Chondrocyte (in vitro differentiated cells): Measurements from ENCODE around the gene IRS2. TPM values are rescaled to one million over a fixed set of nuclear protein-coding genes. Genes with fewer than 3 reads are reported as not detected.

Experiments
- DNase-seq: peaks from one replicate; pipeline ENCODE4 v3.0.0; 2021; ENCODE audit warnings: mixed read lengths, low spot score
- H3K27ac Mint-ChIP-seq: one replicate; pipeline ENCODE4 v1.8.0; 2021; ENCODE audit warnings: mild to moderate bottlenecking, moderate library complexity, mixed read lengths; ENCODE audit not compliant: unreplicated experiment
- H3K27me3 Mint-ChIP-seq: 2 replicates; pipeline ENCODE4 v1.8.0; 2021; ENCODE audit warnings: low read depth, mixed read lengths
- H3K36me3 Mint-ChIP-seq: 2 replicates; pipeline ENCODE4 v1.8.0; 2021; ENCODE audit warnings: low read depth, mixed read lengths
- H3K4me1 Mint-ChIP-seq: 2 replicates; pipeline ENCODE4 v1.8.0; 2021; ENCODE audit warnings: low read depth, mild to moderate bottlenecking, mixed read lengths
- H3K4me3 Mint-ChIP-seq: one replicate; pipeline ENCODE4 v1.8.0; 2021; ENCODE audit warnings: mild to moderate bottlenecking, moderate library complexity, mixed read lengths; ENCODE audit not compliant: unreplicated experiment
- H3K9me3 Mint-ChIP-seq: 2 replicates; pipeline ENCODE4 v1.8.0; 2021; ENCODE audit warnings: low read depth, mixed read lengths
- total RNA-seq: library from RNA; stranded (reverse); gene quantifications from 3 replicates; pipeline ENCODE4 v1.2.1, GENCODE V29; 2021
- TF ChIP-seq, protein P1 (sequence below): fragments of 200-600 bp; sonication (generic); IDR thresholded peaks from 2 replicates; pipeline ENCODE4 v1.5.0; 2021; ENCODE audit warnings: antibody characterized with exemption, mild to moderate bottlenecking, moderate library complexity

The IRS2 gene
- total RNA-seq, 1 donor from 2014 or later = 42.9 TPM

DNA sequence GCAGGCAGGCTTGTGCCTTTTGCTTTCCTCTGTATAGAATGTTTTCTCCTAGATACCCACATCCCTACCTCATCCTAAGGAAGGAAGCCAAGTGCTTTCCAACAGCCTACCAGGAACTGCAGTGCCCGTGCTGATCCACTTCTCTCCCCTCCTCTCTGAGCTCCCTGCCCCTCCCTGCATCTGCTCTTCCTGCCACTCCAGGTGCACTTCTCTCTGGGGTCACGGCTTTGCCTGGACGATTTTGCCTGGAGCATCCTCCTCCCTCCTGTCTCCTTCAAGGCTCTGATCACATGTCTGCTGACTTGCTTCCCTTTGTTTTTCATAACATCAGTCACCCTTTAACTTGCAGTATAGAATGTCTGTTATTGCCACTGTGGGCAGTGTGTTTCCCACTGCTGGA, 34.7 kb upstream of the IRS2 start:
- H3K27ac Mint-ChIP-seq = no peak overlapping the region
- no peaks in the 10 kb centered on the region for H3K27me3 Mint-ChIP-seq
- H3K36me3 Mint-ChIP-seq = peaks cover 3% of the 10 kb centered on the region
- no peak for DNase-seq
- H3K4me1 Mint-ChIP-seq = peaks cover 15% of the 10 kb centered on the region
- TF ChIP-seq, protein P1, sequence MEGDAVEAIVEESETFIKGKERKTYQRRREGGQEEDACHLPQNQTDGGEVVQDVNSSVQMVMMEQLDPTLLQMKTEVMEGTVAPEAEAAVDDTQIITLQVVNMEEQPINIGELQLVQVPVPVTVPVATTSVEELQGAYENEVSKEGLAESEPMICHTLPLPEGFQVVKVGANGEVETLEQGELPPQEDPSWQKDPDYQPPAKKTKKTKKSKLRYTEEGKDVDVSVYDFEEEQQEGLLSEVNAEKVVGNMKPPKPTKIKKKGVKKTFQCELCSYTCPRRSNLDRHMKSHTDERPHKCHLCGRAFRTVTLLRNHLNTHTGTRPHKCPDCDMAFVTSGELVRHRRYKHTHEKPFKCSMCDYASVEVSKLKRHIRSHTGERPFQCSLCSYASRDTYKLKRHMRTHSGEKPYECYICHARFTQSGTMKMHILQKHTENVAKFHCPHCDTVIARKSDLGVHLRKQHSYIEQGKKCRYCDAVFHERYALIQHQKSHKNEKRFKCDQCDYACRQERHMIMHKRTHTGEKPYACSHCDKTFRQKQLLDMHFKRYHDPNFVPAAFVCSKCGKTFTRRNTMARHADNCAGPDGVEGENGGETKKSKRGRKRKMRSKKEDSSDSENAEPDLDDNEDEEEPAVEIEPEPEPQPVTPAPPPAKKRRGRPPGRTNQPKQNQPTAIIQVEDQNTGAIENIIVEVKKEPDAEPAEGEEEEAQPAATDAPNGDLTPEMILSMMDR = no peak
- no peak overlapping the region for H3K4me3 Mint-ChIP-seq
- peaks cover 7% of the 10 kb centered on the region for H3K9me3 Mint-ChIP-seq

DNA sequence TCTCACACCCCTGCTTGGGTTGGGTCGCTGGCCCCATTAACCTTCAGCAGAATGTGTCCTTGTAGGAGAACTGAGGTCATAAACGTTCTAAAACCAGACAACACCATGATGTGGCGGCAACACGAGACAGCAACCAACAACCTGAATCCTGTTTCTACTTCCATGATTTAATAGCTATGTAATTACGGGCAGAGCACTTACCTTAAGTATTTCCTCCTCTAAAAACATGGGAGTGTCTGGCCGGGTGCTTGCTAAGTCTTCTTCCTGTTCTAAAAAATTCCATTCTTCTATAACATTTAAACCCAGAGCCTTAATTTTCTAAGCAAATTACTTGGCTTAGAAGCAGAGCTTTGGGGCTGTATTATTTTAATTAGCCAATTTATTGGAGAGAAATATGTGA, 33.5 kb upstream of the IRS2 start:
- TF ChIP-seq, protein P1 = no peak
- H3K9me3 Mint-ChIP-seq = peaks cover 4% of the 10 kb centered on the region
- no peaks in the 10 kb centered on the region for H3K27me3 Mint-ChIP-seq
- H3K36me3 Mint-ChIP-seq = peaks cover 3% of the 10 kb centered on the region
- H3K27ac Mint-ChIP-seq = no peak overlapping the region
- DNase-seq = no peak
- H3K4me3 Mint-ChIP-seq = no peak overlapping the region
- peaks cover 15% of the 10 kb centered on the region for H3K4me1 Mint-ChIP-seq

DNA sequence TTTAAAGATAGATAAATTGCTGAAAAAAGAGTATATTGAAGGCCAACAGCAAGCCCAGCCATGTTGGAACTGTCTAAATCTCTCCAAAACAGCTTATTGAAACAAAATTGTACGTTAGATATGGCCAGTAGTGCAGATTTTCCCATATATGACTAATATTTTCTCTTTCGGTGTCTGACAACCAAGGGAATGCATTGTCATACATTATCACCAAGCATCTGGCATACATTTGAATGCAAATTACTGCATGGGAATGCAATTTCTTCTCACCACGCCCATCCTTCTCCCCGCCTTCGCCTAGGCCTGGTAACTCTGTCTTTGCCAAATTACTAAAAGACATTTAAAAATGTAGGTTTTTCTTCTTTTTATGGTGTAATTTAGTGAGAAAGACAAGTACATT, 32.5 kb upstream of the IRS2 start:
- Mint-ChIP-seq H3K4me3 (no peak overlapping the region), H3K4me1 (peaks cover 15% of the 10 kb centered on the region), H3K27ac (no peak overlapping the region), H3K27me3 (no peaks in the 10 kb centered on the region), H3K36me3 (no peaks in the 10 kb centered on the region), H3K9me3 (no peaks in the 10 kb centered on the region)
- TF ChIP-seq, protein P1 = no peak
- DNase-seq = no peak

DNA sequence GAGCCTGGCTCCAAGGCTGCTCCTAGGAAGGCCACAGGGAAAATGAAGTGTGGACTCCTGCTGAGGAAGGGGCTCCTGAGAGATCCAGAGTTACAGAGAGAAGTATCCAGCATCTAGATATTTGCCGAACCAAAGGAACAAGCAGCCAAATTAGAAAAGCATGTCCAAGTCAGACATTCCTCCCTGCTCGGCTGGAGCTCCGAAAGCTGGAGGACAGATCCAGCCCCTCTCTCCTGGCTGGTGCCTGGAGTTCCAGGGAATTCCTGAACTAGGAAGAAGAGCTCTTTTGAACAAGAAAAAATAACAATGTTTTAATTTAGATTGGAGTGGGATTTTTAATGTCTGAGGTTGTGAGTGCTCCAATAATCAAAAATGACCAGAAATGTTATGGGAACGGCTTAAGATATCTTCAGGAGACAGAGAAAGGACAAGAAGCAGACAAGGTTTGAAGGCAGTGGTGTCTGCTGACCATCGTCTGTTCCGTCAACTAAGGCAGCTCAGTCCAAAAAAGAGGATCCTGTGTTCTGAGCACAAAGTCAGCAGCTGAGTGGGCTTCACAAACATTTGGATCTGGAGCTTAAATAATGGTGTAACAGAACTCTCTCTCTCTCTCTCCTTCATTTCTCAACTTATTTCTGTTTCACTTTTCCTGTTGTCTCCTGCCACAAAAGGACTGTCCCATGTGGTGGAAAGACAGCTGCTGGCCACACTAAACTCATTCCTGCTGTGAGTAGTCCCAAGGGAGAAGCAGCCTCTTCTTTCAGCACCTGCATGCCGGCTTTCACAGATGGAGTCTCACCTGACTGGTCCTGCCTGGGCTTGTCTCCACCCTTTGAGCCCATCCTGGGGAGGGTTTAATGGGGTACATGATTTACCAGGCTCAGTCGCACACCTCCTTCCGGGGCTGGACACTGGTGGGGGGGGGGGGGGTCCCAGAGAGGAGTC, 31.5 kb upstream of the IRS2 start:
- no peak for DNase-seq
- Mint-ChIP-seq H3K4me1 (peaks cover 15% of the 10 kb centered on the region), H3K36me3 (no peaks in the 10 kb centered on the region), H3K27me3 (no peaks in the 10 kb centered on the region), H3K27ac (no peak overlapping the region), H3K4me3 (no peak overlapping the region), H3K9me3 (no peaks in the 10 kb centered on the region)
- TF ChIP-seq, protein P1 = no peak

DNA sequence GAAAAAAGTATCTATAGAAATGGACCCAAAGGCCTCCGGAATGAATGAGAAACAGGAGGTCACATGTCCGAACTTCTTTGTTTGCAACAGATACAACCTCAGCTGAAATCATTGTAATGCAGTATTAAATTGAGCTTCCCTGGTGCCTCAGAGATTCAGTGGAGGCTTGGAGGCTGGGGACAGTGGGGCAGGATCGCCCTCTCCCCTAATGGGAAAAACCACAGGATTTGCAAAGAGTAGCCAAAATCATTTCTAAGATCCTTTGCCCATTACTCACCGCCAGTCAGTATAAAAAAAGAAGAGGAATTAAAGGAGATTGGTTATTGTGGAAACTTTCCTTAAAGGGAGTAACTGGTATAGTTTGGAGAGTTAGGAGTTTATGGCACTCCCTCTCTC, 30.4 kb upstream of the IRS2 start:
- Mint-ChIP-seq H3K27me3 (no peaks in the 10 kb centered on the region), H3K27ac (no peak overlapping the region)

More for the DNA sequence above, 30.4 kb upstream of the IRS2 start:
- Mint-ChIP-seq H3K9me3 (no peaks in the 10 kb centered on the region), H3K4me3 (no peak overlapping the region), H3K36me3 (no peaks in the 10 kb centered on the region), H3K4me1 (peaks cover 15% of the 10 kb centered on the region)
- no peak for DNase-seq
- TF ChIP-seq, protein P1 = no peak
